NCI-H82 treated with DMSO at 0.1 percent for 48 hours (cell line): ENCODE measurements around the gene CENPS.
"Not testable (repeated sequence)": the region's sequence is repeated elsewhere in the genome, so short reads cannot be mapped to it uniquely, and the experiment has no call there.

ENCODE experiments used
- DNase-seq: peaks from one replicate; lab custom pipeline; 2025; ENCODE audit not compliant: unreplicated experiment; lab: John Stamatoyannopoulos, UW

The CENPS gene

DNA sequence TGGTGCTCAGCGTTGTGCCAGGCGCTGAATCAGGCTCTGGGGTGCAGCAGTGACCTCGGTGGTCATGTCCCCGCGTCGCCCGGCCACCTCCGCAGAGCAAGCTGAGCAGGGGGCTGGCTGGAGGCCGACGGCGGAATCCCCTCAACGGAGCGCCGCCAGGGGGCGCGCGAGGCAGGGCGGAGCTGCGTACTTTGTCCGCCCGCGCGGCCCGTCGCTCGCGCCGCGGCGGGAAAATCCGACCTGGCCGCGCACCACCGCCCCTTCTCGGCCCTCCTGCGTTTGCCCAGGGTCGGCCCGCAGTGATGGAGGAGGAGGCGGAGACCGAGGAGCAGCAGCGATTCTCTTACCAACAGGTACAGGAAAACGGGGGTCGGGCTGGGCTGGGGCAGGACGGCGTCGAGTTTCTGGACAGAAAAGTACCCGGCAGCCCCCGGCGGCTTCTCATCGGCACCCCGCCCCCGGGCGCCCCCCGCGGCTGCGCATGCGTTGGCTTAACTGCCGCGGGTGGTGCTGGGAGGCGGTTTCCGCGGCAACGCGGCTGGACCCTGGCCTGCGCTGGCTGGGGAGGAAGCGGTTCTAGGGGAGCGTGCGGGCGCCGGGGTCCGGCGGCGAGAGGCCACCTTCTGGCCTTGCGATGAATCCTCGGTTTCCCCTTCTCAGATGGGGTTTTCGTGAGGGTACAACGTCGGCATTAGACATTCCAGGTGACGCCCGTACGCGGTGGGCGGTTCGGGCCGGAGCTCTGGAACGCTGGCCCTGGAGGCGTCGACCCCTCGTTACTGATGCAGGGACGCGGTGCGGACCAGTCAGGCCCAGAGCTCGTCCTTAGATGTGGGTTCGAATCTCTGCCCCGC, at the start of gene CENPS:
Gene CENPS, plus strand, starts transcription at position 218 of the 854 bp plus-strand sequence. Its CDS starts 85 bp downstream, at position 303.
- DNase-seq = peak; percentile 78

DNA sequence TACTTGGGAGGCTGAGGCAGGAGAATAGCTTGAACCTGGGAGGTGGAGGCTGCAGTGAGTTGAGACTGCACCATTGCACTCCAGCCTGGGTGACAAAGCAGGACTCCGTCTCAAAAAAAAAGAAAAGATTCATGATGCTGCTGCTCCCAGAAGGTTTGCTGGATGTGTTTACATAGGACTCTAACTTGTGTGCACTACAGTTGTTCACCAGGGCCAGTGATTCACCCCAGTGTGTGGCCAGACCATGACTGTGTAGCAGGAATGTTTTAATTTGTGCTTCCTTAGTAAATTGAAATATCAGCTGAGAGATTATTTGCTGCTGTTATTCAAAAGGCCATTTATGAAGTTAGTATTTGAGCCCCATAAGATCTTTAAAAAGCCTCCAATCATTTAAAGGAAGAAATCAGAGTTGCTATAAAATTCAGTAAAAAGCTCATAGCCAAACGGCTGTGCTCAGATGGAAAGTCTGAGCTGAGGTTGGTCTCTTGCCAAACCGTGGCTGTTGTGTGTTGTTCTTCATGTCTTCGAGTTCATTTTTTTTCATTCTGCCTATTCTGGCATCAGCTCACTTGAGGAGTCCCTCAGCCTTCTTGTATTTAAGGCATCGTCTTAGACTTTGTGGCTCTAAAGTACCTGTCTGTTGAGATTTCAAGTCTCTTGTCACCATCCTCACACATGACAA, 49.5 kb upstream of the CENPS start:
- DNase-seq = no peak

- DNase-seq = no peak
Observed at GRCh38 chr1:10383630-10384029, 46.6 kb upstream of the CENPS start.

DNA sequence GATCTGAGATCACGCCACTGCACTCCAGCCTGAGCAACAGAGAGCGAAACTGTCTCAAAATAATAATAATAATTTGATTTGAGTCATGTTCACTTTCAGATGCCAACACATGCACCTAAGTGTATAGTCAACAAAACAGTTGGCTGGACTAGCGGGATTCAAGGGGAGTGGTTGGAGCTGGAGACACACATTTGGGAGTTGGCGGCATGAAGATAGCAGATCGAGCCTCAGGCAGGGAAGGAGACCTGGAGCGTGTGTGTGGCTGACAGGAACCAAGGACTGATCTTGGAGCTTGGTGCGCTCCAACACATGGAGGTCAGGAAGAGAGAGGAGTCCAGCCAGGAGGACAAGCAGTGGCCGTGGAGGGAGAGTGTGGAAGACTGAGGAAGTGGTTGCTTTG, 46.0 kb upstream of the CENPS start:
- DNase-seq = no peak

DNA sequence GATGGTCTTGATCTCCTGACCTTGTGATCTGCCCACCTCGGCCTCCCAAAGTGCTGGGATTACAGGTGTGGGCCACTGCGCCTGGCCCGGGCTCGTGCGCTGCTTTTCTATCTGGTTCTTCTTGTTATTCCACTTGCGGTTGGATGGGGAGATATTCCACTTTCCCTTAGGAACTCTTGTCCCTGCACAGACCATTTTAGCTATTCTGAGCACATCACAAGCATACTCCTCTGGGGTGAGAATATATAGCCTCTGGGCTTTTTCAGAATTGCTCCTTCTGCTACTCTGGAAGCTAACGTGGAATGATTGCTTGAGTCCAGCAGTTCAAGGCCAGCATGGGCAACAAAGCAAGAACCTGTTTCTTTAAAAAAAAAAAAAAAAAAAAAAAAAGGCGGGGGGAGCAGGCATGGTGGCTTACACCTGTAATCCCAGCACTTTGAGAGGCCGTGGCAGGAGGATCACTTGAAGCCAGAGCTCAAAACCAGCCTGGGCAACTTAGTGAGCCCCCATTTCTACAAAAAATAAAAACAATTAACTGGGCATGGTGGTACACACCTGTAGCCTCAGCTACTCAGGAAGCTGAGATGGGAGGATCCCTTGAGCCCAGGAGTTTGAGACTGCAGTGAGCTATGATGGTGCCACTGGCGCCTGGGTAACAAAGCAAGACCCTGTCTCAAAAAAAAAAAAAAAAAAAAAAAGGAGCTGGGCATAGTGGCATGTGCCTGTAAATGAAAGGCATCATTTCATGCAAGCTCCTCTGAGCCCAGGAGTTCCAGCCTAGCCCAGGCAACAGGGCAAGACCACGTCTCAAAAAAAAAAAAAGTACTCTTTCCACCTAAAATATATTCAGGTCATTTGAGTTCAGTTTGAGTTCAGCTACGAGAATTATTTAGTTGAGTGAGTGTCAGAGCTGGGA, 43.2 kb upstream of the CENPS start:
- no peak for DNase-seq

GRCh38 chr1:10387677-10388386, 42.4 kb upstream of the CENPS start:
- no peak for DNase-seq

GRCh38 chr1:10388387-10388715, 41.9 kb upstream of the CENPS start:
- no peak for DNase-seq

DNA sequence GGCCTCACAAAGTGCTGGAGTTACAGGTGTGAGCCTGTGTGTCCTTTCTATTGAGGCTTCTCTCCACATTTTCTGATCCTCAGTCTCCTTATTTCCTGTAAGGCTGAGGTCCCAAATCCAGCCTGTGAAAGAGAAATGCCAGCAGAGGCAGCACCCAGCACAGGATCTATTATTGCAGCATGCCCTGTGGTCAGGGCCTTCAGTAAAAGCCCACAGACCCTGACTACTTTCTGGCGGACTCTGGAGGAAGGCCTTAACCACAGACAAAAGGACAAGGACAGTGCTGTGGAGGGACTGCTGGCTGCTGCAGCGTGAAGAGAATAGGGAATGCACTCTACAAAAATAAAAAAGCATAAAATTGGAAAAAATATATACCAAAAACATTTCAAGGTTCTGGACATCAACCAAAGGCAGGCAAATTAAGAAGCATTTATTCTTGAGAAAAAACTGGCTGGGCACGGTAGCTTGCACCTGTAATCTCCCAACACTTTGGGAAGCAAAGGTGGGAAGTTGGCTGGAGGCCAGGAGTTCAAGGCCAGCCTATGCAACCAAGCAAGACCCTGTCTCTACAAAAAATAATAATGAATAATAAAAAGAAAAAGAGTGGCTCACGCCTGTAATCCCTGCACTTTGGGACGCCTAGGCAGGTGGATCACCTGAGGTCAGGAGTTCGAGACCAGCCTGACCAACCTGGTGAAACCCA, 40.8 kb upstream of the CENPS start:
- no peak for DNase-seq

- DNase-seq = no peak
Observed at GRCh38 chr1:10396870-10397269, 33.4 kb upstream of the CENPS start.

DNA sequence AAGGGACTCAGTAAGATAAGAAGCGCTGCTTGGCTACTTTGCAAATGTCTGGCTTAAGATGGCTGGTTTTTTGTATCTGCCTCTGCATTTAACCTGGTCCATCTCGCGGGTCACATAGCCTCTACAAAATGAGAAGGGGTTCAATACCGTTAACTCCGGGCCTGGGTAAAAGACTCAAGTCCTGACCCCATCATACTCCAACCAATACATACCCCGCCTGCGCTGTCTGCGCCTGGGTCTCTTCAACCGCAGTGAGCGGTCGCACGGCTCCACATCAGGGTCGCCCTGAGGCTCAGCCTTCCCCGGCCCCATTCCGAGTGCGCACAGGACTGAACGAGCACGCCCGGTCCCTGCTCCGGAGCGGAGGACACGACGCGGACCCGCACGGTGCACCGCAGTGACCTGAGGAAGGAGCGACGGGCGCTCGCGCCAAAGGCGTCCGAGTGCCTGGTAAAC, 31.9 kb upstream of the CENPS start:
- no peak for DNase-seq

- peak; percentile 92 for DNase-seq
Observed at GRCh38 chr1:10398734-10399443, 31.3 kb upstream of the CENPS start, which contains the start of gene PGD. PGD (plus strand) TSS chr1:10399064; CDS start chr1:10399118, 54 bp downstream.

GRCh38 chr1:10399444-10399941, 30.7 kb upstream of the CENPS start:
- no peak for DNase-seq

GRCh38 chr1:10400013-10400412, 30.2 kb upstream of the CENPS start:
- DNase-seq = no peak

- DNase-seq = no peak
Observed at GRCh38 chr1:10401281-10401680, 29.0 kb upstream of the CENPS start.

DNA sequence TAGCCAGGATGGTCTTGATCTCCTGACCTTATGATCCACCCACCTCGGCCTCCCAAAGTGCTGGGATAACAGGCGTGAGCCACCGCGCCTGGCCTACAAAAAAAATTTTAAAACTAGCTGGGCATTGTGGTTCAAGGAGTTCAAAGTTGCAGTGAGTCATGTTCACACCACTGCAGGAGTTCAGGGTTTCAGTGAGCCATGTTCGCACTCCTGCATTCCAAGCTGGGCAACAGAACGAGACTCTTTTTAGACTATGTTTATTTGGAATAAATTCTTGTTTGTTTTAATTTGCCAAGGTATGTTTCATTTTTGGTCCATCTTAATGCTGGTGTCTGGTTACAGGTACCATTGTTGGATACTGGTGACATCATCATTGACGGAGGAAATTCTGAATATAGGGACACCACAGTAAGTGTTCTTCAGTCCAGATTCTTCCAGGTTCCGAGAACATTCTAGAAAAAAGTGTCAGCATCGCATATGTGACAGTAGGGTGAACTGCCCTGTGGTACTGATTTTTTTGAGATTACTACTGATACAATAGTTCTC, 27.4 kb upstream of the CENPS start:
- DNase-seq = no peak

DNA sequence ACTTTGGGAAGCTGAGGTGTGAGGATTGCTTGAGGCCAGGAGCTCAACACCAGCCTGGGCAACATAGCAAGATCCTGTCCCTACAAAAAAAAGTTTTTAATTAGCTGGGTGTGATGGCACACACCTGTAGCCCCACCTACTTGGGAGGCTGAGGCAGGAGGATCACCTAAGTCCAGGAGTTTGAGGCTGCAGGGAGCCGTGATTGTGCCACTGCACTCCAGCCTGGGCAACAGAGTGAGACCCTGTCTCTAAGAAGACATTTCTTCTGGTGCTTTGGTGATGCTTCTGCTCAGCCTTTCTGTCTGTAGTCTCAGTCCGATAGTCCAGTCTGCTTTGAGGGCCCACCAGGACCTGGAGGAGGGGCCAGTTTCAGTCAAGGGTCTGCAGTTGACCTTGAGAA, 23.0 kb upstream of the CENPS start:
- DNase-seq = no peak

GRCh38 chr1:10415211-10415930, 14.9 kb upstream of the CENPS start:
- DNase-seq = no peak

GRCh38 chr1:10415967-10416366, 14.3 kb upstream of the CENPS start:
- not testable (repeated sequence) for DNase-seq
